ENCODE results near the gene RGS17.

Gene RGS17

GRCh38 chr6:153013438-153013837, 117.6 kb downstream of the RGS17 start:
- no peak overlapping the region for H3K4me3 ChIP-seq (ENCODE audit: low read depth, low read length)
- CTCF ChIA-PET: interaction anchor here (1.0 kb wide), 1 partner anchor 59 kb away, joined by 4 read pairs; no protein-coding TSS in a partner anchor
- no peaks in the 10 kb centered on the region for H3K4me1 ChIP-seq (ENCODE audit: control insufficient read depth, insufficient read depth, low read length)
- TF ChIP-seq ZNF530 (tag by site-specific recombination; IDR thresholded peaks at IDR 0.05; ENCODE audit: low read depth) (no peak), SCRT2 (tag by site-specific recombination; IDR thresholded peaks at IDR 0.05) (peak; percentile 84)
- H3K27ac ChIP-seq (ENCODE audit: extremely low read depth, low read depth, low read length): no peak overlapping the region
- no peaks in the 10 kb centered on the region for H3K36me3 ChIP-seq (ENCODE audit: control insufficient read depth in 2 of 2, insufficient read depth in 1 of 2, low read length in 2 of 2)
- no peaks in the 10 kb centered on the region for H3K9me3 ChIP-seq (ENCODE audit: control insufficient read depth, insufficient read depth, low read depth, low read length)
- POLR2A ChIA-PET: no interaction called here

DNA sequence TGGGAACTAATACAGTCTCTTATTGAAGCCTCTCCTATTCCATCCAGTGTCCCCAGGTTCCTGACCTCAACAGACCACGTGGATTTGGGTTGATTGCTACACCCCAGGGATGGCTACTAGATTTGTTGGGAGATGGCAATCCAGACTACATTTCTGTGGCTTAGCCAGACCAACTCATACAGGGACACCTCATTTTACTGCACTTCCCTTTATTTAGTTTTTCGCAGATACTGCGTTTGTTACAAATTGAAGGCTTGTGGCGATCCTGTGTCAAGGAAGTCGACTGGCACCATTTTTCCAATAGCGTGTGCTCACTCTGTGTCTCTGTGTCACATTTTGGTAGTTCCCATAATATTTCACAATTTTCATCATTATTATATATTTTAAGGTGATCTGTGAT, 118.2 kb downstream of the RGS17 start:
- CTCF ChIA-PET: no interaction called here
- no peaks in the 10 kb centered on the region for H3K36me3 ChIP-seq (ENCODE audit: control insufficient read depth in 2 of 2, insufficient read depth in 1 of 2, low read length in 2 of 2)
- H3K27ac ChIP-seq (ENCODE audit: extremely low read depth, low read depth, low read length): no peak overlapping the region
- POLR2A ChIA-PET: no interaction called here
- H3K4me3 ChIP-seq (ENCODE audit: low read depth, low read length): no peak overlapping the region
- no peaks in the 10 kb centered on the region for H3K4me1 ChIP-seq (ENCODE audit: control insufficient read depth, insufficient read depth, low read length)
- TF ChIP-seq ZFP69B (tag by site-specific recombination; IDR thresholded peaks at IDR 0.05): no peak
- TF ChIP-seq ZNF146 (tag by site-specific recombination; IDR thresholded peaks at IDR 0.05): no peak
- no peak for TF ChIP-seq ZNF792 (tag by site-specific recombination; IDR thresholded peaks at IDR 0.05)
- no peak for TF ChIP-seq ZNF394 (tag by site-specific recombination; IDR thresholded peaks at IDR 0.05; ENCODE audit: borderline replicate concordance)
- TF ChIP-seq ZFP3 (tag by site-specific recombination; IDR thresholded peaks at IDR 0.05; ENCODE audit: low read depth): no peak
- no peak for TF ChIP-seq ZNF266 (tag by site-specific recombination; IDR thresholded peaks at IDR 0.05; ENCODE audit: low read depth)
- TF ChIP-seq, protein P1, sequence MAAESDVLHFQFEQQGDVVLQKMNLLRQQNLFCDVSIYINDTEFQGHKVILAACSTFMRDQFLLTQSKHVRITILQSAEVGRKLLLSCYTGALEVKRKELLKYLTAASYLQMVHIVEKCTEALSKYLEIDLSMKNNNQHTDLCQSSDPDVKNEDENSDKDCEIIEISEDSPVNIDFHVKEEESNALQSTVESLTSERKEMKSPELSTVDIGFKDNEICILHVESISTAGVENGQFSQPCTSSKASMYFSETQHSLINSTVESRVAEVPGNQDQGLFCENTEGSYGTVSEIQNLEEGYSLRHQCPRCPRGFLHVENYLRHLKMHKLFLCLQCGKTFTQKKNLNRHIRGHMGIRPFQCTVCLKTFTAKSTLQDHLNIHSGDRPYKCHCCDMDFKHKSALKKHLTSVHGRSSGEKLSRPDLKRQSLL (tag by site-specific recombination; IDR thresholded peaks at IDR 0.05): no peak
- no peak for TF ChIP-seq ZNF654 (tag by site-specific recombination; IDR thresholded peaks at IDR 0.05; ENCODE audit: low read depth)
- TF ChIP-seq ZNF426 (tag by site-specific recombination; IDR thresholded peaks at IDR 0.05): no peak
- no peak for TF ChIP-seq AEBP2 (tag by site-specific recombination; IDR thresholded peaks at IDR 0.05; ENCODE audit: borderline replicate concordance)
- TF ChIP-seq ZNF585B (tag by site-specific recombination; IDR thresholded peaks at IDR 0.05): no peak
- no peaks in the 10 kb centered on the region for H3K9me3 ChIP-seq (ENCODE audit: control insufficient read depth, insufficient read depth, low read depth, low read length)

DNA sequence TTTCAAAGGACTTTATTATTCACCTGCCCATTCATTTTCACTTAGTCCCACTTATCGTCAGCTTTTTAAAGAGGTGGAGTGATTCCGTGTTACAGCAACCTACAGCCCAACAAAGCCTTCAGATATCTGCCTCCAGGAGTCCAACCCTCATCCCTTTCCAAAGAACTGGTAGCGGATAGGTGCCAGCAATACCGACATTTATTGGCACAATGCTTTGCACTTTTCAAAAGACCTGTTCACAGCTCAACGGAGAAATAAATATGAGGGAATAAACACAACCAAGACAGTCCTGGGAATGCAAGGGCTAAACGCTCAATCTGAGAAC, 127.8 kb downstream of the RGS17 start:
- CTCF ChIA-PET: interaction anchor here (0.6 to 1.0 kb wide), 2 partner anchors 23 to 29 kb away, joined by 3 to 4 read pairs; no protein-coding TSS in a partner anchor
- POLR2A ChIA-PET: interaction anchor here (5.0 kb wide), 1 partner anchor 20 kb away, joined by 55 read pairs; the partner anchor contains the start of gene FBXO5
- Histone ChIP-seq H3K4me1 (ENCODE audit: control insufficient read depth, insufficient read depth, low read length) (no peaks in the 10 kb centered on the region), H3K27ac (ENCODE audit: extremely low read depth, low read depth, low read length) (peak overlapping the region; percentile 75), H3K4me3 (ENCODE audit: low read depth, low read length) (peak overlapping the region; percentile 83), H3K36me3 (ENCODE audit: control insufficient read depth in 2 of 2, insufficient read depth in 1 of 2, low read length in 2 of 2) (peaks cover 5 to 22% of the 10 kb centered on the region in 2 experiments; a peak in 2 of 3 replicates), H3K9me3 (ENCODE audit: control insufficient read depth, insufficient read depth, low read depth, low read length) (no peaks in the 10 kb centered on the region)
- TF ChIP-seq ZNF335 (tag by site-specific recombination; conservative IDR thresholded peaks at IDR 0.05) (peak; percentile 60), ZFP37 (tag by site-specific recombination; IDR thresholded peaks at IDR 0.05) (no peak), ZNF37A (tag by site-specific recombination; IDR thresholded peaks at IDR 0.05) (no peak), KLF16 (tag by site-specific recombination; IDR thresholded peaks at IDR 0.05) (no peak)
- TF ChIP-seq, protein P2, sequence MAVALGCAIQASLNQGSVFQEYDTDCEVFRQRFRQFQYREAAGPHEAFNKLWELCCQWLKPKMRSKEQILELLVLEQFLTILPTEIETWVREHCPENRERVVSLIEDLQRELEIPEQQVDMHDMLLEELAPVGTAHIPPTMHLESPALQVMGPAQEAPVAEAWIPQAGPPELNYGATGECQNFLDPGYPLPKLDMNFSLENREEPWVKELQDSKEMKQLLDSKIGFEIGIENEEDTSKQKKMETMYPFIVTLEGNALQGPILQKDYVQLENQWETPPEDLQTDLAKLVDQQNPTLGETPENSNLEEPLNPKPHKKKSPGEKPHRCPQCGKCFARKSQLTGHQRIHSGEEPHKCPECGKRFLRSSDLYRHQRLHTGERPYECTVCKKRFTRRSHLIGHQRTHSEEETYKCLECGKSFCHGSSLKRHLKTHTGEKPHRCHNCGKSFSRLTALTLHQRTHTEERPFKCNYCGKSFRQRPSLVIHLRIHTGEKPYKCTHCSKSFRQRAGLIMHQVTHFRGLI (tag by site-specific recombination; IDR thresholded peaks at IDR 0.05): peak; percentile 35; the same call in 1 of the 2 replicates
